Sciatic nerve (tissue), 2 donors: ENCODE results near the gene ADCY6. TPM values are rescaled to one million over a fixed set of nuclear protein-coding genes. Genes with fewer than 3 reads are reported as not detected.

ENCODE experiments used
- ATAC-seq: fragments of 200-7000 bp; cut with Tn5 transposase; one replicate; pipeline ENCODE4 v1.9.1; 2020; ENCODE audit warnings: mild to moderate bottlenecking, moderate library complexity
- DNase-seq: peaks from one replicate; pipeline ENCODE4 v3.0.0-alpha.2; 2020; ENCODE audit warnings: low spot score
- intact Hi-C: fragments of 100-400 bp; cut with DNase I; formaldehyde crosslinking; loops from one replicate; pipeline ENCODE4 v1.14.2; 2022
- total RNA-seq: library from RNA; stranded (reverse); fragmentation: NEBNext Ultra II Directional; extraction: Animal tissue kit (Norgen Biotek cat#: 25700); gene quantifications from one replicate; pipeline ENCODE4 v1.2.1, GENCODE V29; 2021
- donor health status: DM: no; HTN: no; CAD: no.
- donor health status: DM: no; HTN: no; CAD: no.

The ADCY6 gene
- total RNA-seq, 1 donor from 2014 or later = 75.9 TPM

- peak; percentile 87 for DNase-seq
- intact Hi-C loops = no loop called here
- peak; percentile 12 for ATAC-seq
These were observed 29.3 kb upstream of the ADCY6 start, which contains the start of gene CACNB3 for GRCh38 chr12:48817873-48818830. TSS of gene CACNB3 (plus strand) at chr12:48818496. CDS start at chr12:48818930, 434 bp downstream.

DNA sequence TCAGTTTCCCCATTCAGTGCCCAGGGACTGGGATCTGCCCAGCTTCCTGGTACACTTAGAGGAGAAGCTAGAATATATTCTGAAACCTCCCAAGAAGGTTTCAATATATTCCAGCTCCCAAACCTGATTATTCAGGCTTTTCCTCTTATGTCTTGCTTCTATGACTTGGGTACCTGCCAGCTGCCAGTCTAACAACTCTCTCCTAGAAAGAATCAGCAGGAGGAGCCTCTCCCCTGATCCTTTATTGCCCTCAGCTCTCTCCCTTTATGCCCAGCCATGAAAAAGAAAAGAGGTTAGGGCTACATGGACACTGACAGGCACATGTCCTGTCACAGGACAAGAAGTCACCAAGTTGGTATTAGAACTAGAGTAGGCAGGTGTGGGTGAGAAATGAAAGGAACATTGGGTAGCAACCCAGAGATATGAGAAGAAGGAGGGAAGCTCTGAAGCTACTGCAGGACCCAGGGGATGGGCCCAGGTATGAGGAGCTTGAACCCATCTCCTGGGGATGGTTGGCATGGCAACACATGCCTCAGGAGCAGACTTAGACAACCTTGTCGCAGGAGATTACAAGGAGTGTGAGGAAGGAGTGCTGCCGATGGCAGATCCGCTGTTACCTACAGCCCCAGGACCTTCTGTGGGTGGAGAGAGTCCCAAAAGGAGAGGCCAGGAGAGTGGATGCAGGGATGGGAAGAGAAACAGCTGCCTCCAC is 27.4 kb upstream of the ADCY6 start:
- intact Hi-C loops = no loop called here
- DNase-seq (no peak), ATAC-seq (no peak)

DNA sequence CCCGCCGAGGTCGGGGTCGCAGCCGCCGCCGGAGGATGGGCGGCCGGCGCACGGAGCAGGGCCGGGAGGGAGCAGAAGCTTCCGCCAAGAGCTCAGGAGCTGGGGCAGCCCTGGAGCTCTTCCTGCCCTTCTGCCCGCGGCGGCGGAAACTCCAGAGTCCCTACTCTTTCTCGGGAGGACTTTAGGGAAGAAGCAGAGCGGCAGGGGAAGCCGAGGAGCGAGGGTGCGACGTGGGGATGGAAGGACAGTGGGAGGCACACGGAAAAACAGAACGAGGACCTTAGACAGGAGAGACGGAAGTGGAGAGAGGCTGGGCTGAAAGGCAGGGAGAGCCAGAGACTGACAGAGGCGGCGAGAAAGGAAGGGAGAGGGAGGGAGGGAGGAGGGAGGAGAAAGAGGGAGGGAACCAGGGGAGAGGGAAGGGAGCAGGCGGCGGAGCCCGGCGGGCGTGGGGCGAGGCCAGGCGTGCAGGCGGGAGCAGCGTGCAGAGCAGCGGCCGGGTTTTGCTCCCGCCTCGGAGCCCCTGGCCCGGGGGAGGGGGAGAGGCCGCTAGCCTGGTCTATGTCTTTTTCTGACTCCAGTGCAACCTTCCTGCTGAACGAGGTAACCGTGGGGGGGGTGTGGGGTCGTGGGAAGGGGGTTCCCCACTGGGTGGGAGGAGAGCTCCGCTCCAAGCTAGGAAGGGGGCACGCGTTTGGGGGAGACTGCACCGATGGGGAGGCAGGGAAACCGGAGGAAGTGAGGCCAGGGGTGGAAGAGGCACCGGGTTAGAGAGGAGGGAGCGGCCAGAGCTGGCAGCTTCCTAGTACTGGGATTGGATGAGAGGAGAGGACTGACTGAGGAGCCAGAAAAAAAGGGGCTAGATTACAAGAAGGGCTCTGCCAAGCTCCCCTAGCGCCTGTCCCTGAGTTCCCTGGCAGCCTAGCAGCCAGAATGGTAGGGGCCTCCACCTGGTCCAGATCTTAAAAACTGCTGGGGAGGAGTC is 26.5 kb upstream of the ADCY6 start:
- ATAC-seq = peak; percentile 84
- DNase-seq = peak; percentile 87
- intact Hi-C loops = no loop called here

- DNase-seq (peak; percentile 93), ATAC-seq (peak; percentile 86)
- intact Hi-C loops = no loop called here
These were observed 25.6 kb upstream of the ADCY6 start for GRCh38 chr12:48814262-48815125.

GRCh38 chr12:48813465-48814261 is 24.8 kb upstream of the ADCY6 start:
- DNase-seq (peak; percentile 67), ATAC-seq (peak; percentile 2)
- intact Hi-C loops = no loop called here

- ATAC-seq = no peak
- no peak for DNase-seq
- intact Hi-C loops = no loop called here
These were observed 23.5 kb upstream of the ADCY6 start for GRCh38 chr12:48812389-48812788.

- no peak for ATAC-seq
- DNase-seq = no peak
- intact Hi-C loops = no loop called here
These were observed 22.7 kb upstream of the ADCY6 start for GRCh38 chr12:48811437-48812090.

DNA sequence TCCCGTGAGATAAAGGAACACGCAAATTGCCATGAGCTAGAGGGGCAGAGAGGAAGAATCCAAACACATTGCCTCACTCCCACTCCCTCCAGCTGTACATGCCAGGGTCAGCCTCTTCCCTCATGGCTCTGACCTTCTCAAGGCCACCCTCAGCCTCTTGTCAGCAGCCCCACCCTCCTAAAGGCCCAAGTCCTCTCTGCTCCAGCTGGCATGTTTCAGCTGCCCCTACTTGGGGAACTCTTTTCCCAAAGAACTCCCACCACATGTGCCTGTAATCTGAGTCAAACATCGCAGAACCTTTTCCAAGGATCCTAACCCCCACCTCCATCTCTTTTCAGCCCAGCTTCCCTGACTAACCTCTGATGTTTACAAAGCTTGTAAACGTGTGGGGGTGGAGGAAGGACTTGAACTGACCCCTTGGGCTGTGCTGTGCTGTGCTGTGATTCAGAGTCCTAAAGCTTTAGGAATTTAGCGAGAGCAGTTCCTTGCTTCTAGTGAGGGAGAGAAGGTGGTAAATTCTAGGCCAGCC is 22.1 kb upstream of the ADCY6 start:
- intact Hi-C loops = no loop called here

DNA sequence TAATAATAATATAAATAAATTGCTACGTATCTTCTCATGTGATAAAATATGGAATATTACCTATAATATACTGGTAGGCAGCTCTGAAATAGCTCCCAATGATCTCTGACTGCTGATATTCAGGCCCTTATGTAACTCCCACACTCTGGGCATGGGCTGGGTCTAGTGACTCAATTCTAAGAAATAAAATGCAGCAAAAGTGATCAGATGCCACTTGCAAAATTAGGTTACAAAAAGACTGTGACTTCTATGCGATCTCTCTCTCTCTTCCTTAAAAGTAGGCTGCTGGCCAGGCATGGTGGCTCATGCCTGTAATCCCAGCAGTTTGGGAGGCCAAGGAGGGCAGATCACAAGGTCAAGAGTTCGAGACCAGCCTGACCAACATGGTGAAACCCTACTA is 19.1 kb upstream of the ADCY6 start:
- ATAC-seq = no peak
- intact Hi-C loops = no loop called here
- no peak for DNase-seq

More for the DNA sequence above, 22.1 kb upstream of the ADCY6 start:
- no peak for DNase-seq
- ATAC-seq = no peak

DNA sequence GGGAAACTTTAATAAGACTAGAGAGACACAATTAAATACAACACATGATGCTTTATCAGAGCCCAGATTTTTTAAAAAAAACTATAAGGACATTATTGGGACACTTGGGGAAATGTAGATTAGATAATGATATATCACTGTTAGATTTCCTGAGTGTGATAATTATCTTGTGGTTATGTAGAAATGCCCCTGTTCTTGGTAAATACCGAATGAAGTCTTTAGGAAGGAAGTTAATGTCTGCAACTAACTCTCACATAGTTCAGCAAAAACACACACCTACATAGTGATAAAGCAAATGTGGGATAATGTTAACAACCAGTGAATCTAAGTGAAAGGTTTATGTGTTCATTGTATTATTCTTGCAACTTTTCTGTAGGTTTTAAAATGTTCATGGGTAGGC is 14.8 kb upstream of the ADCY6 start:
- ATAC-seq (no peak), DNase-seq (no peak)
- intact Hi-C loops = no loop called here

DNA sequence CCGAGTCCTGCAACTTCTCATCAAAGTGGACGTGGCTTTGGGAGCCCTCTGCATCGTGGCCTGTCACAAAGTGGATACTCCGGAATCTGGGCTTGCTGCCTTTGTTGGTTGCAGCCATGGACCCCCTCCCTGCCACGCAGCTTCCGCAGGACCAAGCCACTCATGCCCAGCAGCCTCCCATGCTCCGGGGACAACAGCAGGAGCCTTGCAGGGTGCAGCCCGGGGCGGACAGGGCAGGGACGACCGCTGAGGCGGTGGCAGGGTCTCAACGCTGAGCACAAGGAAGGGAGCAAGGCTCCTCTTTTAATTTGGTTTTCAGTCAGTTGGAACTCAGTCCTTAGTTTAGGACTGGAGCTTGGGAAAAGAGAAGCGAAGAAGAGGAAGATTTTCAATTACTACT is 12.1 kb upstream of the ADCY6 start:
- DNase-seq (no peak), ATAC-seq (no peak)
- intact Hi-C loops = no loop called here

- intact Hi-C loops = no loop called here
- ATAC-seq = no peak
- no peak for DNase-seq
These were observed 11.6 kb upstream of the ADCY6 start for GRCh38 chr12:48800457-48800856.

- intact Hi-C loops = loop anchor here (5.0 kb wide), 1 partner anchor 45 kb away; no protein-coding TSS in a partner anchor
- DNase-seq (no peak), ATAC-seq (no peak)
These were observed 8.1 kb upstream of the ADCY6 start for GRCh38 chr12:48796976-48797375.

- intact Hi-C loops = loop anchor here (5.0 kb wide), 1 partner anchor 44 kb away; no protein-coding TSS in a partner anchor
- ATAC-seq = peak; percentile 92
- peak; percentile 83 for DNase-seq
These were observed 6.9 kb upstream of the ADCY6 start for GRCh38 chr12:48795550-48796455.

DNA sequence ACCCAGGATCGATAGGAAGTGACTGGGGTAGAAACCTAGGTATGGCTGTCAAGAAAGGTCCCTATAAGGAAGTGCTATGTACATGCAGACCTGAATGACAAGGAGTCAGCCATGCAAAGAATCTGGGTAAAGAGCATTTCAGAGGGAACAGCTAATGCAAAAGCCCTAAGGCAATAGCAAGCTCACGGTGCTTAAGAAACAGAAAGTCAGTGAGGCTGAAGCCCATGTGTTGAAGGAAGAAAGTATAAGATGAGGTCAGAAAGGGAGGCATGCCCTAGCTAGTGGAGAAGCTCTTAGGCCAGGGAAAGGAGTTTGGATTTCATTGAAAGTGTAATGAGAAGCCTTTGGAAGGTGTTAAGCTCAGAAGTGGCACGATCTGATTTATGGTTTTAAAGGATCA is 6.0 kb upstream of the ADCY6 start:
- DNase-seq (no peak), ATAC-seq (no peak)
- intact Hi-C loops = loop anchor here (5.0 kb wide), 1 partner anchor 43 kb away; no protein-coding TSS in a partner anchor
